H4 (cell line): ENCODE data around the gene DUSP15. TPM values are rescaled to one million over a fixed set of nuclear protein-coding genes. Genes with fewer than 3 reads are reported as not detected.

ENCODE experiments used
- DNase-seq: peaks from one replicate; pipeline ENCODE4 v3.0.0-alpha.2; 2015; ENCODE audit warnings: low spot score
- total RNA-seq: library from RNA; depleted of rRNA; stranded (reverse); fragments of >200 nt; shearing (Covaris generic); gene quantifications from 2 replicates; pipeline ENCODE4 v1.2.3, GENCODE V29; 2014

Gene DUSP15
- total RNA-seq, 1 experiment from 2014 or later: 7.5 TPM

DNA sequence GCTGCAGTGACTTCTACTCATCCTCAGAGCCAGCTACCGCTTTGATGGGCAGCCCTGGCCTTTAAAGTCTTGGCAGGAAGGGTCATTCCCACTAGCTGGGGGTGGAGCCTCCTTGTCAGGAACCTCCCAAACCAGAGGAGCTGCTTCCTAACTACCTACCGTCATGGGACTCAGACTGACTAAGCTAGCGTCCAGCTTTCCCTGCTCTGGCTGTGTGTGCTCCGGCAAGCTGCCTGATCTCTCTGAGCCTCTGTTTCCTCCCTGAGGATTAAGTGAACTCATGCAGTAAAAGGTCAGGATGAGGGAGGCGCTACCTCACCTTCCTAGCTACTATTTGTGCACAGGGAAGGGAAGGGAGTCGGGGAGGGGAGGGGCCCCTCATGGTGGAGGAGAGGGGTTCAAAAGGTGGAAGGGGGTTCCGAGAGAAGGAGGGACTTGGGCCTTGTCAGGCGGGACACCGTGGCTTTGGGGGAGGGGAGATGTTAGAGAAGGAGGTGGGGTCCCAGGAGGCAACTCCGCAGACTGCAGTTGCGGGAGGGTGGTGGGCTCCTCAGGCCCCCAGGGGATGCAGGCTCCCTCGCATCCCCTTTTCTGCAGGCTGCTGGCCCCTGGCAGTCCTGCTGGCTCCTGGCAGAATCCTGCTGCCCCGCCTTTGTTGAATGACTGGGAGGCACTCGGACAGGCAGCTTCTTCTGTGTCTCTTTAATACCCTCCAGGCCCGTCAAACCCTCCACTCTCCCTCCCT is 9.8 kb downstream of the DUSP15 start:
- no peak for DNase-seq

DNA sequence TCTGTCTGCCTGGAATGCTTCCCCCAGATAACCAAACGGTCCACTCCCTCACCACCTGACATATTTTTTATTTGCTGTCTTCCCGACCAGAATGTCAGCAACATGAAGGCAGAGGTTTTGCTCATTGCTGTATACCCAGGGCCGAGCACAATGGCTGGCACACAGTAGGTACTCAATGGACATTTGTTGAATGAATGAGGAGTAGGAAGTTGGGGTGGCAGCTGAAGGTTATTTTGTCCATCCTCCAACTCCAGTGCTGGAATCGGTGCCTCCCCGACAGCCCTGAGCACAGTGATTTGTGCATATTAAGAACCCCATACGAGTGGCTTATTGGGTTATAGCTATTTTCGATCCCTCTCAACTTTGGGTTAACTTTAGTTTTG is 10.3 kb downstream of the DUSP15 start:
- DNase-seq: no peak

DNA sequence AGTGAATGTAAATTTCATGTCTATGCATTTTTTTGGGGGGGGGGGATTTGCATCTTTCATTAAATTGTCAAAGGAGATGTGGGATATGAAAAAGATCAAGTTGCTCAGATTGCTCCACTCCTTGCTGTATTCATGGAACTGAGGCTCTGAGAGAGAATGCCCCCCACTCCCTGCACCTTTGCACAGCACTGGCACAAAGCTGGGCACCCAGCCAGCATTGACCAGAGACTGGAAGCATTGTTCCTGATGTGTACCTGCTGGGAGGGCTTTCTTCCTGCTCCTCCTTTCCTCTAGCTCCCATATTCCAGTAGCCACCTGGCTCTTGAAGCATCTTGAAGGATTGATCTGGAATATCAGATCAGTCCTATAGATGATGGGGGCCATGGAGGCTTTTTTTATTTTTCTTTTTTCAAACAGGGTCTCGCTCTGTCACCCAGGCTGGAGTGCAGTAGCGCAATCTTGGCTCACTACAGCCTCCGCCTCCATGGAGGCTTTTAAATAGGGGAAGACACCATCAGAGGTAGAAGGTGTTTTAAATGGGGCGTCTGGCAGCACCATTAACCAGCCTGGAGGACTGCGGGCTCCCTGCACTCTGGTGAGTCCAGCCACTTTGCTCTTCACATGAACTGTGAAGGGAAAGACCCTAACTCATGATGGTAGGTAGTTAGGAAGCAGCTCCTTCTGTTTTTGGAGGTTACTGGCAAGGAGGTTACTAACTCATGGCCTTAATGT is 10.9 kb downstream of the DUSP15 start:
- DNase-seq: no peak

DNA sequence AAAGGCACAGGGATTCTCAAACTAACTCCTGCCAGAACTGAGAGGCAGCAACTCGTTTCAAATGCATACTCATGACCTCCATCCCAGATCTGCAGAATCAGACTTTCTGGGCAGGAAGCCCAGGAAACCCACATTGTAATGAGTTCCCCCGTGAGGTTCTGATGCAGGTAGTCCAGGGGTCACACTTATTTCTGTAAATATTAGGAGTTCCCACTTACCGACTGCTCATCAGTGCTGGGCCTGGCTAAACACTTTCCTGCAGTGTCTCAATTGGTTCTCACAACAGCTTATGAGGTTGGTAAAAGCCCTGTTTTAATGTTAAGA is 11.6 kb downstream of the DUSP15 start:
- DNase-seq: no peak

DNA sequence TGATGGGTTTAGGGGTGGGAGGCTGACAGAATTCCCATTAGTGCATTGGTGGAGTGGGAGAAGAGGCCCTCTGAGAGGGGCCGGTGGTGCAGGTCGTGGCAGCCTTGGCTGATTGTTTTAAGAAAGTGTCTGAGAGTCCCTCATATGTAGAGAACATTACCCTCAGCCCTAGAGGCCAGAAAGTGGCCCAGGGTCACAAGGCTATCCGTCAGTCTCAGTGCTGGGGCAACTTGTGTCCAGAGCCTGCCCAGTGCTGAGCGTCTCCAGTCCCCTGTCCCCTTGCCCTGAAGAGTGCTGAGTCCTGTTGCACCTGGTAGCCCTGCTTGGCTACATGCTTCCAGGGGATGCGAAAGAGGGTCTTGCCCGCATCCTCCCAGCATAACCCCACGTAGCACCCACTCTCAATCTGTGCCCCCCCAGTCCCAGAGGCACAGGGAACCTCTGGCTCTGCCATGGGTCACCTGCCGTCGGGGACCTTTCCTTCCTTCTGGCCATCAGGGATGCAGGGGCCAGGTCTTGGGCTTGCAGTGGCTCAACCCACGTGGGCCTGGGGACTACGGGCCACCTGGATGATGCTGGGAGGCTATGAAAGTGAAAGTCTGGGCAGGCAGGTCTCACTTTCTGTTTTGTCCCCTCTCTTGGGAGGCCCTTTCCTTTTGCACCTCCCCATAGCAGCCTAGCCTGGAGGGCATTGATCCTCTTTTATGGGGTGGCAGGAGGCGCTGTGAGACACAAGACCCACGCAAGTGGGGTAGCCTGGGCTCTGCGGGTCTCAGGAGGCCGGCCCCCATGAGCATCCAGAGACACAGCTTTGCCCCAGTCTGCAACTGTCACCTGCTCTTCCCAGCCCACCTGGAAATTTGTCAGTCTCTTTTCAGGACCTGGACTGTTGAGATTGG is 12.2 kb downstream of the DUSP15 start:
- DNase-seq: no peak

DNA sequence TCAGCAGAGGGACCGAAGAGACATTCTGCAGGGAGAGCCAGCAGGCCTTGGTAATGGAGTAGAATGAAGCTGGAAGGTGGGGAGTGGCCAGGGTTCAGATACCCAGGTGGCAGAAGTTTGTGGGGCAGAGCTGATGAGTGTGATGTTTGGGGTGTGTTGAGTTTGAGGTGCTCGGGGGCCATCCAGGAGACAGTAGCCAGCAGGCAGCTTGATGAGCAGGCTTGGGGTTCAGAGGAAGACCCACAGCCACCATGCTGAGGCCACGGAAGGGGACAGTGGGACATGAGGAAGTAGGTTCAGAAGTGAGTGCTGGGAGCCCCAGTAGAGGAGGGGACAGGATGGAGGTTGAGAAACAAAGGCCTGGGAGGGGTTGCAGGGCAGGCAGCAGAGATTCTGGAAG is 13.8 kb downstream of the DUSP15 start:
- DNase-seq: no peak

DNA sequence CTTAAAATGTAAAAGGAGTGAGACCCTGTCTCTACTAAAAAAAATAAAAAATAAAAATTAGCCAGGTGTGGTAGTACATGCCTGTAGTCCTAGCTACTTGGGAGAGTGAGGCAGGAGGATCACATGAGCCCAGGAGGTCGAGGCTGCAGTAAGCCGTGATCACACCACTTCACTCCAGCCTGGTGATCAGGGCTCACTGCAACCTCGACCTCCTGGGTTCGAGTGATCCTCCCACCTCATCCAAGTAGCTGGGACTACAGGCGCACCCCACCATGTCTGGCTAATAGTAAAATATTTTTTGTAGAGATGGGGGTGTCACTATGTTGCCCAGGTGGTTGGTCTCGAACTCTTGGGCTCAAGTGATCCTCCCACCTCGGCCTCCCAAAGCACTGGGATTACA is 16.8 kb downstream of the DUSP15 start:
- DNase-seq: no peak

DNA sequence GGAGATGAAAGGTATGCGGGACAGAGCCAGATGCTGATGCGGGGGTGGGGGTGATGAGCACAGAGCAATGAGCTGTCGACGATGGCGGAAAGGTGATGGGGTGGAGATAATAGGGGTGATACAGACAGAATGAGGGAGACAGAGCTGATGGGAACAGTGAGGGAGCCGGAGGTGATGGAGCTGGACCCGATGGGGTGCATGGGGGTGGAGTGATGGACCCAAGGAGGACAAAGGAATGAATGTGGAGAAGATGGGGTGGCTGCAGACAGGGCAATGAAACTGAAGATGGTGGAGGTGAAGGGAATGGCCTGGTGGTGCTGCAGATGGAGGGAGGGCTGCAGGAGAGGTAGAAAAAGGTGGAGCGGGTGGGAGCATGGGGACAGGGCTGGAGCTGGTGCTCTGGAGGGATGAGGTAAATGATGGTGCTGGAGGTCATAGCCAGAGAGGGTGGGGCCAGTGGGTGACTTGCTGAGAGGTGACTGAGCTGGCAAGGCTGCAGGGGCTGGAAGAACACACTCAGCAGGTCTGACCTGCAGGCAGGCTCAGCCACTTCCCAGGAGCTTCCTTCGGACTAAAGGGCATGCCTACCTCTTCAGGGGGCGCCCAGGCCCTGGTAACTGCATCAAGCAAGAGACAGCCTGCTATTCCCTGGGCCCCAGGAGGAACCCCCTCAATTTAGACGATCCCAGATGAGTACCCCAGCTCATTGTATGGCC is 18.9 kb downstream of the DUSP15 start:
- DNase-seq: no peak

DNA sequence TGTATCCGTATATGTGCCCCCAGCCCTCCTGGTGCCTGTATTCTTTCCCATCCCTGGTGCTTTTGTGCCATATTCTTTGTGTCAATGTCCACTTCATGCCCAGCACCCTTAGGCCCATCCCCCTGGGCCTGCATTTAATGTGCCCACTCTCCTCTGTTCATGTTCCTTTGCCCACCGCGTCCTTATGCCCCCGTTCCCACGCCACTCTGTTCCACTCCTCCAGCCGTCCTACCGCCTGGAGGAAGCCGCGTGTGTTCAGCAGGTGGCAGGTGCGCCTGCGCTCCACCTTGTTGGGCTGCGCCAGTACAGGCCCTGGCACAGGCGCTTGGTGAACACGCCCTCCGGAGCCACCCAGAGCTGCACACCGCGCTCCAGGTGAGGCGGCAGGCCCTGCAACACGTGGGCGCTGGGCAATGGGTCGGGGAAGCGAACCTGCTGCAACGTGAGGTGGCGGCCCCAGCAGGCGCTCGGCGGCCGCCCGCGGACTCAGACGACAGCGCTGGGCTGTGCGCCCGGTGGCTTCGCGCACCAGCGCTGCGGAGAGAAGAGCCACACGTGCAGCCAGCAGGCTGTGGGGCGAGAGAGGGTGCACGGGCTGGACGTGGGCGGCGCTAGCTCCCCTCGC is 20.9 kb downstream of the DUSP15 start:
- no peak for DNase-seq

DNA sequence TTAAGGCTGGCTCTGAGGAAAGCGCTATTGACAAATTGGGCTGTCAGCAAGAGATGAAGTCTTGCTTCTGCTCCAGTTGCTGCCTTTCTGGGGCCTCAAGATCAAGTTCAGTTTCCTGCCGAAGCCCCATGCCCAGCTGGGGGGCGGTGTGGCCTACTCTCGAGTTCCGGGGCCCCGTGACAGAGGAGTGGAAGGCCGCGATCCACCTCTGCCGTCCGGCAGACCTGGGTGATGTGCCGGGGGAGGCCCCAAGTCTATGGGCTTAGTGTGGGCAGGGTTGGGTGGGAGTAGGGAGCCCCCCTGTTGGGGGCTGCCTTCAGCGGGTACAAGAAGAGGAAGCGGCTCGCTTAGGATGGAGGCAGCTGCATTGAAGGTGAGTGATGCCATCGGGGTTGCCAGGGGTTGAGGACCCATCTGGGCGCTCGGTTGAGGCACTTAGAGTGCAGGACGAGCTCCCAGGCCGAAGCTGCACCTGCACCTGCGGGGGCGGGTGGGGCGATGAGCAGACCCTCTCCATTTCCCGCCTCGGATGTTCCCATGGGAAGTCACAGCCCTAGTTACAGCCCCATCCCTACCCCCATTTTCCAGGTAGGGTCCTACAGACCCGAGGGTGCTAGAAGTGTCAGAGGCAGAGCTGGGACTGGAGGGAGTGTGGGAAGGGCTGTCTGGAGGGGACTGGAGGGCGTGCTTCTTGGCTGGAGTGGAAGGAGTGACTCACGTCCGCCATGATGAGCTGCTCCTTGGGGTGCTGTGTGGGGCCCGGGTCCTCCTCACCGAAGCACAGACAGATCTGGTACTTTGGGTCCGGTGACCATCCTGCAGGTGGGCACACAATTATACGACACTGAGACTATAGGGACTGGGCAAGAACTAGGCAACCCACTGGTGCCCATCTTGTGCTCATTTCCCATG is 22.0 kb downstream of the DUSP15 start:
- no peak for DNase-seq

DNA sequence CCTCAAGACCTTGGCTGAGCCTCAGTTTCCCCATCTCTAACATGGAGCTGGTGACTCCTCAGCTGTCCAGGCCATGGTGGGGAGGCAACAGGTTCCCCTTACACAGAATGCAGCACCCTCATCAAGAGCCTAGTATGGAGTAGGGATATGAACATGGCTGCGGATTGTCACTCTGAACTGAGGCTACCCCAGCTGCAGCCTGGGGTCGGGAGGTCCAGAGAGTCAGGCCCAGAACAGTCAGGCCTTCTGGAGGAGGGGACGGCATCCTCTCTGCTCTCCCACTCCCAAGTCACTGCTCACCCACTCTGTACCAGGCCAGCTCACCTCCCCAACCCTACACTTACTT is 23.6 kb downstream of the DUSP15 start:
- no peak for DNase-seq

DNA sequence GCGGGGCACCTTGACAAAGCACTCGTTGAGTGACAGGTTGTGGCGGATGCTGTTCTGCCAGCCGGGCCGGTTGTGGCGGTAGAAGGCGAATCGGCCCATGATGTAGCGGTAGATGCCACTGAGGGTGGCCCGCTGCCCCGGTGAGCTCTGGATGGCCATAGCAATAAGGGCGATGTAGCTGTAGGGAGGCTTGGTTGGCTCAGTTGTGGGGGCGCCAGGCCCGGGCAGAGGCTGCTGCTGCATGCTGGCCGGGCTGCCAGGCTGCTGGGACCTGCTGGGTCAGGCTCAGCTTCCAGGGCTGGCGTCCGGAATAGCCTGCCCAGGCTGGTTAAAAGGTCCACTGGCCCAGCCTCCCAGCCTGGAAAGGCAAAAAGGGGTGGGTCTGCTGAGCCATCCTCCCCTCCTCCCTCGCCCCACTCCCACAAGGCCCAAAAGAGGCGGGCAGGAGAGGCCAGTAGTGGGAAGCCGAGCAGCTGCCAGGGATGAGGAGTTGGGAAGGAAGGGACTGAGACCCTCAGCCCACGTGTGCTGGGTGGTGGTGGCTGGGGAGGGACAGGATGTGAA is 24.9 kb downstream of the DUSP15 start, which contains the start of gene FOXS1:
Gene FOXS1, minus strand, starts transcription at position 305 of the 564 bp plus-strand sequence. Its CDS starts 62 bp downstream, at position 243.
- no peak for DNase-seq

DNA sequence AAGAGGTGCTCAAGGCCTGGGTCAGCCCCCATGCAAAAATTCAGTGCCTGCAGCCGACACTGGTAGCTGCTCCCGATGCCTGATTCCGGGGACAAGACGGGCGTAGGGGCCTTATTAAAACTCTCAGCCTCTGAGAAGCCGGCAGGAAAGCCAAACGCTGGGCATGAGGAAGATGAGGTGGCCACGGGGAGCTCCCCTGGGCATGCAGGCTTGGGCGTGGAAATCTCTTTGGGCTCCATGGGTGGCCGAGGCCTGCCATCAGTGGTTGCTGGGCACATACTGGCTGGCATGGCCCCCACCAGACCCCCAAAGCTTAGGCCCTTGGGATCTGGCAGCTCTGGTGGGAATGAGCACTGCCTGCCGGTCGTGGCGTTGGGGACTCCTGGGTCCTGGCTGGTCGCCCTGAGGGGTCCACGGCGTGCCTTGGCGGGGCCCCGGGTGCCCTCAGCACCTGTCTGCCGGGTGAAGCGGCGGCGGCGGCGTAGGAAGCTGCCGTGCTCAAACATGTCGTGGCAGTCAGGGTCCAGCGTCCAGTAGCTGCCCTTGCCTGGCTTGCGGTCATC is 25.5 kb downstream of the DUSP15 start:
- no peak for DNase-seq

DNA sequence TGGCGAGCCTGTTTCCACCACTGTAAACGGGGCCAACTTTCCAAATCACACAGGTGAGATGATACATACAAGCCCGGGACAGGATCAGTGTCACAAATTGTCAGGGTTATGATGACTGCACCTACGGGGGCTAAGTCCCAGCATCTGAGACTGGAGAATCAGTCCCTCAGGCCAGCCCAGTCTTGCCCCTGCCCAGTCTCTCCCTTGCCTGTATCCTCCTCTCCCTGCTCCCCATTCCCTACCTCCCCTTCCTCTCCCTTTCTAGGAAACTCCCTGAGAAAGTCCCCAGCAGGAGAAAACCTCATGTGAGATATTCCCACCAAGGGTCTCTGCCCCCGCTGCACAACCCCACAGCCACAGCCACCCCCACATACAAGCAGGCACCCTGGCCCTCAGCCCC is 26.4 kb downstream of the DUSP15 start:
- no peak for DNase-seq

DNA sequence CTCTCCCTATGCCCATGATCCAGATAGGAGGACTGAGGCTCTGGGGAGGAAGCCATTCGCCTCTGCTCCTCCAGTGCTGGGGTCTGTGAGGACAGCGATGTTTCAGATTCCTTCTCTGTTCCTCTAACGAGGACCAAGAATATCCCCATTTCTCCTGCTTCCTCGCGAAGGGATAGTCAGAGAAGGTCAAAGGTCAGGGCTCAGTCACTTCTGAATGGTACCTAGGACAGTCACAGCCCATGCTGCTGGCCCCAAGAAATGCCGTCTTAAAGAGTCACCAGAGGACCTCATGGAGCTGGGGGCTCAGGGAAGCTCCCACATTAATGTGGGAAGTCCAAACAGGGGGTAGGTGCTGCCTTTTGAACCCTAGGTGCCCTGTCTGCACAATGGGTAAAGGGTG is 27.0 kb downstream of the DUSP15 start:
- no peak for DNase-seq

DNA sequence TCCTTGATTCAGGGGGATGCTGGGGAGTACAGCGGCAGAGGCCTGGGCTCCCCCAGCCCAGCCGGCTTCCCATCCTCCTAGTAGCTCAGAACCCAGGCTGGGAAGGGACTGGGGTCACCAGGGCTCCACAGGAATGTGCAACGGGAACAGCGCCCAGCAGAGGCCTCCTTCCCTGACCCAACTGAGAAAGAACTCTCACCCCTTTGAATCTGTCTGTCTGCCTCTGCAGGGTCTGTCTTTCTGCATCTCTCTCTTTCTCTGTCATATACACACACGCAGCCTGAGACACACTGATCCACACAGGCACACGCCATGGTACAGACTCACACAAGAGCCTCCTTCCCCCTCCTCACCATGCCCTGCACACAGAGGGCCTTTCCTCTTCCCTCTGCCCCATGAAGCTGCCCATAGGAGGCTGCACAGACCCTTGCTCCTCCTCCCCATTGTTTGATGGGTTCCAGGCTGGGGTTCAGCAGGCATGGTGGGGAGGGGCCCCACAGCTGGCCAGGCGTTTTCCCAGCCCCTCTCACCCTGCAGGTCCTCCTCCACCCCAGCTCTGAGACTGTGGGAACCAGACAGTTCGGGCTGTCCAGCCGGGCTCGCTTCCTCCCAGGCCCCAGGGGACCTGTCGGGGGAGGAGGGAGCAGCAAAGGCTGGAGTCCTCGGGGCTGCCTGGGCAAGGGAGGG is 27.7 kb downstream of the DUSP15 start:
- no peak for DNase-seq

DNA sequence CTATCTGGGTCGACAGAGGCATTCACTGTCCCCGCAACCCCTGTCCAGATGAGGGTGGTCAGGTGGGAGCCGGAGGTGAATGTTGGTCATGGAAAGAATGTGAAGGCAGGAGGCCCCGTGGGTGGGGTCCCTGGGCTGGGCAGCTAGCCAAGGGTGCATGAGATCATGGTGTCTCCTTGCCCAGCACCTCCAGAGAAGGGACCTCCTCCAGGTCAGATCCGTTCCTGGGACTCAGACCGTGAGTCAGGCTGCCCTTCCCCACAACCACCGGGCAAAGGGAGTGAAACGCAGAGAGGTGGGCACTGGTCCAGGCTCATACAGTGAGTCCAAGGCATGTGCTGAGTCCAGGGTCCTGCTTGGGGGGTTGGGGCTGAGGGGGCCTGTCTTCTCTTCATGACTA is 28.4 kb downstream of the DUSP15 start:
- DNase-seq: peak; percentile 71

DNA sequence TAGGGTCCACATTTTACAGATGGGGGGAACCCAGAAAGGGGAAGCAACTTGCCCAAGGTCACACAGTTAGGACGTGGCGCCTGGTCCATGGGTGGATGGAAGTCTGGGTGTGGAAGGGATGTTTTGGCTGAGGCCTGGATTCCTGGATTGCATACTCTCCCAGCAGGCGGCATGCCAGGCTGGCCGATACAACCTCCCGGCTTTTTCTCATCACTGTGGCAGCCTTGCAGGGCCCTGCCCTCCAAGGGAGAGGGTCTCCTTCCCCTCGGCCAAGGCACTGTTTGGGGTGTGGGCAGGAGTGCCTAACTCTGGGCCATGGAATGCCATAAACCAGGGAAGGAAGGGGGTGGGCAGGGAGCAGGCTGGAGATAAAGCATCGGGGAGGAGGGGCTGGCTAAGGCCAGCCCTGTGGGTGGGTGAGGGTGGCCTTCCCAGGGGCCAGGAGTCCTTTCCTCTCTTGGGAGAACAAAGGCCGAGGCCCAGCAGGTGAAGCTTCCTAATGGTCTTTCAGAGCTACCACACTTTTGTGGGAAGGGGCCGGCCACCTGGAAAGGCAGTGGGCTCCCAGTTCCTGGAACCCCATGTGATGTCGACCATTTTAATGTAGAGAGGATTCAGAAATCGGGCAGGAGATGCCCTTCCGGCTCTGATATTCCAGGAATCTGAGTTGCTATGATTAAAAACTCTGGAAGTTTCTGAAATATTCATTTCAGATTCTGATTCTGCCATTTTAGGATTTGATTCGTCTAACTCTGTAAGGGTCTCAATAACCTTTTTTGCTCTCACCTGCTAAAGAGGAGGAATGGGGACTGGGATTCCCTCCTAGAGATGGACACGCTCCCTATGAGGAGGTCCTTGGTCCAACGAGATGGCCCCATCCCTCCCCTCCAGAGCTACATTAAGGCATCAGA is 29.2 kb downstream of the DUSP15 start:
- no peak for DNase-seq
